GM23338 (cell line): ENCODE measurements around the gene CTNND2. TPM values are rescaled to one million over a fixed set of nuclear protein-coding genes. Genes with fewer than 3 reads are reported as not detected.

Experiments
- ATAC-seq: fragments of 200-7000 bp; cut with Tn5 transposase; 3 replicates; pipeline ENCODE4 v1.9.1; 2020
- DNase-seq: peaks from one replicate; pipeline ENCODE4 v3.0.0-alpha.2; 2015; ENCODE audit warnings: low spot score
- H2AFZ ChIP-seq: fragments of 200-600 bp; sonication (generic); 2 replicates; pipeline ENCODE4 v1.8.0; 2016; ENCODE audit warnings: antibody characterized with exemption, mild to moderate bottlenecking, moderate library complexity
- H3F3A ChIP-seq: fragments of 200-600 bp; sonication (generic); replicated peaks from 2 replicates; pipeline ENCODE4 v1.8.0; 2017; ENCODE audit warnings: antibody characterized with exemption, mixed run types, low read depth
- H3K27ac ChIP-seq: fragments of 200-600 bp; sonication (generic); 2 replicates; pipeline ENCODE4 v1.6.1; 2016; ENCODE audit warnings: low read depth
- H3K27me3 ChIP-seq: fragments of 200-600 bp; sonication (generic); 2 replicates; pipeline ENCODE4 v1.8.0; 2016; ENCODE audit warnings: mild to moderate bottlenecking, mixed run types, moderate library complexity; ENCODE audit not compliant: insufficient read depth
- H3K36me3 ChIP-seq: fragments of 200-600 bp; sonication (generic); 2 replicates; pipeline ENCODE4 v1.8.0; 2016; ENCODE audit warnings: mild to moderate bottlenecking; ENCODE audit not compliant: insufficient read depth
- H3K4me1 ChIP-seq: fragments of 200-600 bp; sonication (generic); 2 replicates; pipeline ENCODE4 v1.8.0; 2016; ENCODE audit warnings: mild to moderate bottlenecking, moderate library complexity; ENCODE audit not compliant: insufficient read depth
- H3K4me2 ChIP-seq: fragments of 200-600 bp; sonication (generic); 2 replicates; pipeline ENCODE4 v1.7.1; 2017; ENCODE audit warnings: mixed run types
- H3K4me3 ChIP-seq: fragments of 200-600 bp; sonication (generic); 2 replicates; pipeline ENCODE4 v1.6.1; 2016; ENCODE audit warnings: mixed run types
- H3K79me2 ChIP-seq: fragments of 200-600 bp; sonication (generic); replicated peaks from 2 replicates; pipeline ENCODE4 v1.8.0; 2017; ENCODE audit warnings: mild to moderate bottlenecking; ENCODE audit not compliant: insufficient read depth
- H3K9me2 ChIP-seq: fragments of 200-600 bp; sonication (generic); 2 replicates; pipeline ENCODE4 v1.8.0; 2017; ENCODE audit not compliant: insufficient read depth
- H4K20me1 ChIP-seq: fragments of 200-600 bp; sonication (generic); replicated peaks from 2 replicates; pipeline ENCODE4 v1.8.0; 2017; ENCODE audit warnings: mild to moderate bottlenecking; ENCODE audit not compliant: insufficient read depth
- H3K27ac Mint-ChIP-seq: 2 replicates; pipeline ENCODE4 v1.8.0; 2020; ENCODE audit warnings: inconsistent platforms, mild to moderate bottlenecking, moderate library complexity, mixed read lengths
- H3K27me3 Mint-ChIP-seq: 3 replicates; pipeline ENCODE4 v1.8.0; 2022; ENCODE audit warnings: low read depth, mild to moderate bottlenecking, moderate library complexity, mixed read lengths, inconsistent platforms; ENCODE audit not compliant: insufficient read depth, poor library complexity
- H3K36me3 Mint-ChIP-seq: 3 replicates; pipeline ENCODE4 v1.8.0; 2021; ENCODE audit warnings: low read depth, mild to moderate bottlenecking, inconsistent platforms, moderate library complexity, mixed read lengths
- H3K4me1 Mint-ChIP-seq: 3 replicates; pipeline ENCODE4 v1.8.0; 2020; ENCODE audit warnings: mild to moderate bottlenecking, inconsistent platforms, mixed read lengths
- H3K4me3 Mint-ChIP-seq: 3 replicates; pipeline ENCODE4 v1.8.0; 2021; ENCODE audit warnings: moderate library complexity, mild to moderate bottlenecking, inconsistent platforms, mixed read lengths
- H3K9me3 Mint-ChIP-seq: 3 replicates; pipeline ENCODE4 v1.8.0; 2020; ENCODE audit warnings: moderate library complexity, mild to moderate bottlenecking, inconsistent platforms, mixed read lengths
- EZH2phosphoT487 ChIP-seq: fragments of 200-600 bp; sonication (generic); IDR thresholded peaks from one replicate; pipeline ENCODE4 v1.8.1; 2018; ENCODE audit warnings: antibody characterized with exemption; ENCODE audit not compliant: unreplicated experiment
- JUNB ChIP-seq: IDR thresholded peaks from one replicate; pipeline ENCODE4 v1.6.1; 2016; ENCODE audit warnings: antibody characterized with exemption; ENCODE audit not compliant: unreplicated experiment
- NANOG ChIP-seq: IDR thresholded peaks from 2 replicates; pipeline ENCODE4 v1.6.1; 2016; ENCODE audit warnings: antibody characterized with exemption, borderline replicate concordance
- REST ChIP-seq: IDR thresholded peaks from one replicate; pipeline ENCODE4 v1.6.1; 2018; ENCODE audit warnings: antibody characterized with exemption; ENCODE audit not compliant: unreplicated experiment
- ZNF114 ChIP-seq: fragments of 250-450 bp; sonication (Bioruptor Pico); IDR thresholded peaks from 2 replicates; pipeline ENCODE4 v1.5.0; 2020; ENCODE audit warnings: mild to moderate bottlenecking, moderate library complexity
- ZNF331 ChIP-seq: fragments of 250-450 bp; sonication (Bioruptor Pico); IDR thresholded peaks from 2 replicates; pipeline ENCODE4 v1.5.0; 2020; ENCODE audit warnings: low read depth, mild to moderate bottlenecking, moderate library complexity
- ZNF462 ChIP-seq: fragments of 250-450 bp; sonication (Bioruptor Pico); IDR thresholded peaks from 2 replicates; pipeline ENCODE4 v1.5.0; 2020; ENCODE audit warnings: mild to moderate bottlenecking, moderate library complexity
- polyA plus RNA-seq: library from polyadenylated mRNA; unstranded; fragments of >200 nt; fragmentation: Nextera tagmentation; extraction: Ambion mirVana; gene quantifications from 2 replicates; pipeline ENCODE4 v1.2.1, GENCODE V29; 2016
- total RNA-seq: library from RNA; depleted of rRNA; stranded (reverse); fragments of >200 nt; shearing (Covaris generic); gene quantifications from 2 replicates; pipeline ENCODE4 v1.2.3, GENCODE V29; 2014

CTNND2 gene
- total and polyA plus RNA-seq, 2 experiments from 2014 or later = 5.1 to 7.0 TPM

- TF ChIP-seq ZNF462 (CRISPR knock-in tag) (no peak), JUNB (no peak), ZNF114 (CRISPR knock-in tag) (no peak), NANOG (no peak), REST (no peak), EZH2phosphoT487 (no peak)
Observed at GRCh38 chr5:11289208-11289607, 615.0 kb downstream of the CTNND2 start (continued).

- Histone ChIP-seq H3K36me3 (no peaks in the 10 kb centered on the region; the same call in 1 of the 2 replicates), H3K4me2 (no peak overlapping the region), H3K79me2 (no peaks in the 10 kb centered on the region), H2AFZ (no peak overlapping the region), H3K27me3 (no peaks in the 10 kb centered on the region), H3F3A (no peaks in the 10 kb centered on the region), H3K9me2 (no peaks in the 10 kb centered on the region), H4K20me1 (no peaks in the 10 kb centered on the region), H3K27ac (no peak overlapping the region), H3K4me1 (no peaks in the 10 kb centered on the region), H3K4me3 (no peak overlapping the region)
- H3K4me3 Mint-ChIP-seq = no peak overlapping the region
- no peaks in the 10 kb centered on the region for H3K4me1 Mint-ChIP-seq
- ATAC-seq (no peak), DNase-seq (no peak)
- H3K36me3 Mint-ChIP-seq = peaks cover 21% of the 10 kb centered on the region; the same call in 2 of the 3 replicates
- H3K27ac Mint-ChIP-seq = no peak overlapping the region
- no peak for TF ChIP-seq EZH2phosphoT487
- TF ChIP-seq ZNF331 (CRISPR knock-in tag) = peak; percentile 91
- H3K27me3 Mint-ChIP-seq = no peaks in the 10 kb centered on the region
- peaks cover 33% of the 10 kb centered on the region for H3K9me3 Mint-ChIP-seq
Observed at GRCh38 chr5:11281842-11282241, 622.4 kb downstream of the CTNND2 start.
